ENCODE results near the gene ETFA.
"Not testable (repeated sequence)": the region's sequence is repeated elsewhere in the genome, so short reads cannot be mapped to it uniquely, and the experiment has no call there.

The ETFA gene

GRCh38 chr15:76324066-76324465, 12.8 kb upstream of the ETFA start:
- no peak for DNase-seq

DNA sequence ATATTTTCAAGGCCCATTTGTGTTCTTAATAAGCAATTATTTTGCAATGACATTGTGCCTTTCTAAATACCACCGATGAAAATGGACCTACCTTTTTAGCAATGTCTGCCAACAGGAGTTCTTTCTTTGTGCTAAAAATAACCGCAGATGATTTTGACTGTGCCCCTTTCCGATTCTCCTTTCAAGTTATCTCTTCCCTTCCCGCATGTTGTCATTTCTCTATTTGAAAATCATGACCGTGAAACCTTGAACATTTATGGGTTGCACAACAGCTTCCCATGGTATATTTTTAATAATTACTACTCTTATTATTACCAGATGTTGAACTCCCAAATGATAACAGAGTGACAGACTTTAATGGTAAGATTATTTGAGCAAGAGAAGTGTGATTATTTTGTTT, 10.3 kb upstream of the ETFA start:
- no peak for DNase-seq

DNA sequence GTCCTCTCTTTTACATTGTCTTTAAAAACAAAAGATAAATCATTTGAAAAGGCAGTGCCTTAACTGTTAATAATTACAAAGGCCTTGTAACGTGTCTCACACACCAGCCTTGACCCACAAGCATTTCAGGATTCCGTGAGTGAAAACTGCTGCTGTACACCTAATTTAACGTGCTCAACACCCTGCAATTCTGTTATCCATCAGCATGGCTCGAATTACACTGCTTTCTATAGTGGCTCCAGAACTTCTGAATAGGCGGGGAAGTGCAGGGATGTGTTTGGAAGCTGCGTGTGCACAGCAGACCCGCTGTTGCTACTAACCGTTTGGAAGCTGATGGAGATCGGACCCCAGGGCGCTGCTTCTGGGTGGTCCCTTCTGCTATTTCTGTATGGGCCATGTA, 9.9 kb upstream of the ETFA start:
- no peak for DNase-seq

GRCh38 chr15:76320012-76320411, 8.7 kb upstream of the ETFA start:
- DNase-seq = no peak

DNA sequence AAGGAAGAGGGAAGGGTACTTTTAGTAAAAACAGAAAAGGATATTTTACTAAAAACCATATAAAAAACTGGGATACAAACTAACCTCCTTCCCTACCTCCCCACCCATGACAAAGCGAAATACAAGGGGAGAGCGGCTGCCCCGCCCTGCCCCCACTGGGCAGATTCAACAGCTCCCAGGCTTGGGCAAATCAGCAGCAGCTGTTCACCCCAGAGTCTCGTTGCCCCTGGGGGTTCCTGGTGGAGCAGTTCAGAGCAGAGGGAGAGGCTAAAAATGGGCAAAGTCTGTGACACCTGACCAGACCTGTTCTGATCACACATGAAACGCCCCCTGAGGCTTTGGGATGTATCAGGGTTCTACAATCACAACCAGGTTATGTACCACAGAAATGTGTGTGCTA, 2.5 kb upstream of the ETFA start:
- no peak for DNase-seq

DNA sequence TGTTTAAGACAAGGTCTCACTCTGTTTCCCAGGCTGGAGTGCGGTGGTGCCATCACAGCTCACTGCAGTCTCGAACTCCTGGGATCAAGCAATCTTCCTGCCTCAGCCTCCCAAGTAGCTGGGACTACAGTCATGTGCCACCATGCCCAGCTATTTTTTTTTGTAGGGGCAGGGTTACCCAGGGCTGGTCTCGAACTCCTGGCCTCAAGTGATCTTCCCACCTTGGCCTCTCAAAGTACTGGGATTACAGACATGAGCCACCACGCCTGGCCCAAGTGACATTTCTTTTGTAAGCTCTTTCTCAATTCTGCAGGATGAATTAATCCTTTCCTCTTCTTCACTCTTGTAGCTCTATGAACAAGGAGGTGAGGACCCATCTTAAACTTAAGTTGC, 1.9 kb upstream of the ETFA start:
- DNase-seq = not testable (repeated sequence)

DNA sequence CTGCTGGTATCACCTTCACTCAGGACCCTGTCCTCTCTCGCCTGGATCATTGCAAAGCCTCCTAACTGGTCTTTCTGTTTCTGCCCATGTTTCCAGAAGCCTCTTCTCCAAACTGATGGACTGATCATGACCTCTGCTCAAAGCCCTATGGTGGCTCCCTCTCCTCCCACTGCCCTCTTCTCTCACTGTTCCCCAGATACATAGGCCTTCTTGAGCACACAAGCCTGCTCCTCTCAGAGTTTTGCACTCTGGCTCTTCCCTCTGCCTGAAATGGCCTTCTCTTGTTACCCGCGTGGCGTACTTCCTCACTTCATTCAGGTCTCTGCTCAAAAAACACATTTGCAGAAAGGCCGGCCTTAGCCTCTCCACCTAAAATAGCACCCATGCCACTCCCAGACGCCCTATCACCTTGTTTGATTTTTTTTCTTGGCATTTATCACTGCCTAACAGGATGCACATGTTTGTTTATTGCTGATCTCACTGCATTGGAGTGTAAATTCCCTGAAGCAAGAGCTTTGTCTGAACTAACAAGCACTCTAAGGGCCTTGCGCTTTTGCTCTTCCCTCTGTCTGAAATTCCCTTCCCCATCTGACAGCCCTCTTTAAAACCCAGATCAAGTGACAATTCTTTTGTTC, 1.4 kb upstream of the ETFA start:
- DNase-seq = no peak

DNA sequence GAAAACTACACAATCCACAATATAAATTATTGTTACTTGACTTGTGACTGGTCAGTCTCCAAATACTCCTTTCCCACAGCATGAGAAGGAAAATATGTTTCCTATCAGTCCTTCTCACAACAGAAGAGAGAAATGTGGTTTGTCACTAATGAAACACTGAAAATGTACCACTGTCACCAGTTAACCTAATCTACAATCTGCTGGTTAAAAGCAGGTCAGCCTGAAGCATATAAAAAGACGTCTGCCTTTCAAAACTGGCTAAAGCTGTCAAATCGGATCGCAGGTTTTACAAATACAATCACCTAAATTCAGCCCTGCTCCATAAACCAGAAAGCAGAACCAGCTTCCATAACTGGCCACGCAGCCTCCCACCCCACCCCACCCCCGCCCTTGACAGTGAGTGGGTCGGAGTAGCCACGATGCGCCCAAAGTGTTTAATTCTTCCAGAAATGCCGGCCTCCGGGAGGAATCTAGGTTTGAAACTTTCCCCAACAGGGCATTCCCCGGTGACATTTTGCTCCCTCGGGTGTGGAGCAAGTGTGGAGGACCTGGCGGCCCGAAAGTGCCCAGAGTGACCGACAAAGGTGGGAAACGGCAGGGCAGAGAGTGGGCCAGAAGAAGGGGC, 682 bp downstream of the ETFA start:
- DNase-seq = no peak

DNA sequence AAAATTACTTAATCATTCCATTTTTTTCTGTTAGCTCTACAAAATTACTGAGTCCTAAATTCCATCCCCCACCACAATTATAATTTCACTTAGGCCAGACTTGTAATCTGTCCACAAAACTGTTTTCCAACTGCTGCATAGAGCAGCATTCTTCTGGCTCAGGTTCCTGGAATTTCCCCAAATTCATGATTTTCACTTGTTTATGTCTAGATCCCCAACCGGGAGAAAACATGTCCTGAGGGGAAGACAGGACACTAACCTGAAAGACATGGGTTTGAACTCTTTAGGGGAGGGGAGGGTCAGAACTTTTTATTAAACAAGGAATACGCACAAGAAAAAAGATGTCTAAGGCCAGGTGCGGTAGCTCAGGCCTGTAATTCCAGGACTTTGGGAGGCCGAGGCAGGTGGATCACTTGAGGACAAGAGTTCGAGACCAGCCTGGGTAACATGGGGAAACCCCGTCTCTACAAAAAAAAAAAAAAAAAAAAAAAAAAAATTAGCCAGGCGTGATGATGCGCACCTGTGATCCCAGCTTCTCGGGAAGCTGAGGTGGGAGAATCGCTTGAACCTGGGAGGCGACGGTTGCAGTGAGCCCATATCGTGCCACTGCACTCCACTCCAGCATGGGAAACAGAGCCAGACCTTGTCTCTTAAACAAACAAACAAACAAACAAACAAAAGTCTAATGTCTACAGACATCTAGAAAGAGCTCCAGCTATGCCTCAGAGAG, 1.5 kb downstream of the ETFA start:
- DNase-seq = no peak

GRCh38 chr15:76303909-76304308, 7.4 kb downstream of the ETFA start:
- no peak for DNase-seq

GRCh38 chr15:76299786-76300185, 11.5 kb downstream of the ETFA start:
- DNase-seq = no peak

GRCh38 chr15:76298986-76299385, 12.3 kb downstream of the ETFA start:
- DNase-seq = no peak

- DNase-seq = not testable (repeated sequence)
These were observed 13.3 kb downstream of the ETFA start for GRCh38 chr15:76297951-76298350.

- DNase-seq = no peak
These were observed 14.4 kb downstream of the ETFA start for GRCh38 chr15:76296849-76297248.

- not testable (repeated sequence) for DNase-seq
These were observed 16.8 kb downstream of the ETFA start for GRCh38 chr15:76294463-76294862.

GRCh38 chr15:76293361-76293760, 17.9 kb downstream of the ETFA start:
- no peak for DNase-seq

GRCh38 chr15:76289582-76289981, 21.7 kb downstream of the ETFA start:
- no peak for DNase-seq

GRCh38 chr15:76286271-76286879, 24.9 kb downstream of the ETFA start:
- no peak for DNase-seq

GRCh38 chr15:76285241-76285825, 25.9 kb downstream of the ETFA start:
- DNase-seq = no peak

GRCh38 chr15:76282465-76282864, 28.8 kb downstream of the ETFA start:
- no peak for DNase-seq

DNA sequence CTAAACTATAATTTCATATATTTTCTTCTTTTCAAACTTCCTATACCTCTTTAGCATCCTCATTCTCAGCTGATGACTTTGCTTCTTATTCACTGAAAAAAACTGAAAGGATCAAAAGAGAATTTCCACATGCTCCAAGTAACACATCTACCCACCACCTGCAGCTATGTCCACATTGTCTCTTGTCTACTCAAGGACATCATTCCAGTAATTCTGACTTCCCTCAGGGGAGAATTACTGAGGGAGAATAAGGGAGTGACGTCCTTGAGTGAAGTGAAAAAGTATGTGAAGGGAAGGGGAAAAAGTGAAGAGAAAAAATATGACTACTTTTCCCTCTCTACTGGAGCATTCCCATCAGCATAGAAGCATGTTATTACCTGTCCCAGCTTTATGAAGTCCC, 32.6 kb downstream of the ETFA start:
- DNase-seq = no peak

DNA sequence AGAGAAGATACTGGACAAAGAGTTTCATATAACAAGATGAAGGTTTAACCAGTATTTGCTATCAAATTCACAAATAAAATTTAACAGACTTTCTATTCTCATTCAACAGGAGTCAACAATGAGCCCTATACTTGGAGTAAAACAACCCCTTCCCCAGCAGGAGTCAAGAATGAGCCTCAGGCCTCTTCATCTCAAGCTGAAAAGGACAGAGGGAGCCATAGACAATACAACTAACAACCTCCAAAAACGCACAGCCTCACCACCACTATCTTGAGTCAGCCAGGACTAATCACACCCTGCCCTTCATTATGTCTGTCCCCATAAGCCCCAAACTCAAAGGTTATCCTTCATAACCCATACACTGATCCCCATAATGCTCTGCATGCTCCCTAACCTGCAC, 36.4 kb downstream of the ETFA start:
- DNase-seq = no peak

- no peak for DNase-seq
These were observed 37.0 kb downstream of the ETFA start for GRCh38 chr15:76274226-76274625.

GRCh38 chr15:76270876-76271275, 40.4 kb downstream of the ETFA start:
- no peak for DNase-seq
